GM19099 (cell line): ENCODE measurements around the gene OR7C1.
"Not testable (repeated sequence)": the region's sequence is repeated elsewhere in the genome, so short reads cannot be mapped to it uniquely, and the experiment has no call there.

Experiments
- POLR2A ChIP-seq: IDR thresholded peaks from 3 replicates; pipeline ENCODE4 v1.6.1; 2011; ENCODE audit warnings: low read depth; ENCODE audit not compliant: insufficient read length; ENCODE audit errors: extremely low read depth

The OR7C1 gene

DNA sequence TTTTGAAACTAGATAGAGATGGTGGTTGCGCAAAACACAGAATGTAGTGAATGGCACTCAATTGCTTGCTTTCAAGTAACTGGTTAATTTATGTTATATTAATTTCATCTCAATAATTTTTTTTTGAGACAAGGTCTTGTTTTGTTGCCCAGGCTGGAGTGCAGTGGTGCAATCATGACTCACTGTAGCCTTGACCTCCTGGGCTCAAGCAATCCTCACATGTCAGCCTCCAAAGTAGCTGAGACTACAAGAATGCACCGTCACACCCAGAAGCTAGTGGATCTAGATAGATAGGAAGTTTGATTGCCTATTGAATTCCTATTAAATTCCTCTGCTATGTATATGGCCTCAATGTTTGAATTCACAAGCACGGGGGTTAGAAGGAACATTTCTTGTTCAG lies 30.2 kb downstream of the OR7C1 start:
- no peak for TF ChIP-seq POLR2A

DNA sequence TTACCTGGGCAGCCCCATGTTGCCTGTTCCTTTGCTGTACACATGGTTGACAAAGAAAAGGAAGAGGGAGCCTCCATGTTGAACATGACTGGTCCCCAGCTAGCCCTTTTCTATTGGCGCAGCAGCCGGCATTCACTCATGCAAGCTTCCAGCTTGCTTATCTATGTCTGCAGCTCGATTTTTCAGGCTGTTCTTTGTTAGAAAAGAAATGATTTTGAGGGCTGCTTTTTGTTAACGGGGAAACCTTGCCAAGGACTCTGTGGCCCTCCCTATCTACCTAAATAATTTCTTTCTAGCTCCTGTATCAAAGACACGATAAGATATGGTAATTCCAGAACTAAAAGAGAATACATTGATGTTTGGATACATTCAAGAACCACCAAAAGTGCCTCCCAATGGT lies 36.2 kb downstream of the OR7C1 start:
- TF ChIP-seq POLR2A: no peak

DNA sequence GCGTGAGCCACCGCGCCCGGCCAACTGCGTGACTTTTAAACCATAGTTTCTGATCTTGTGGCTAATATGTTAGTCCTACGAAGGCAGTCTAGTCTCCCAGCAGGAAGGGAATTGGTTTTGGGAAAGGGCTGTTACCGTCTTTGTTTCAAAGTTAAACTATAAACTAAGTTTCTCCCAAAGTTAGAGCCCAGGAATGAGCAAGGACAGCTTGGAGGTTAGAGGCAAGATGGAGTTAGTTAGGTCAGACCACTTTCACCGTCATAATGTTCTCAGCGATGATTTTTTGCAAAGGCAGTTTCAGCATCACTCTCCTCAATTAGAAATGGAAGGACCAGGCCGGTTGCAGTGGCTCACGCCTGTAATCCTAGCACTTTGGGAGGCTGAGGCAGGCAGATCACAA lies 39.0 kb downstream of the OR7C1 start:
- no peak for TF ChIP-seq POLR2A

DNA sequence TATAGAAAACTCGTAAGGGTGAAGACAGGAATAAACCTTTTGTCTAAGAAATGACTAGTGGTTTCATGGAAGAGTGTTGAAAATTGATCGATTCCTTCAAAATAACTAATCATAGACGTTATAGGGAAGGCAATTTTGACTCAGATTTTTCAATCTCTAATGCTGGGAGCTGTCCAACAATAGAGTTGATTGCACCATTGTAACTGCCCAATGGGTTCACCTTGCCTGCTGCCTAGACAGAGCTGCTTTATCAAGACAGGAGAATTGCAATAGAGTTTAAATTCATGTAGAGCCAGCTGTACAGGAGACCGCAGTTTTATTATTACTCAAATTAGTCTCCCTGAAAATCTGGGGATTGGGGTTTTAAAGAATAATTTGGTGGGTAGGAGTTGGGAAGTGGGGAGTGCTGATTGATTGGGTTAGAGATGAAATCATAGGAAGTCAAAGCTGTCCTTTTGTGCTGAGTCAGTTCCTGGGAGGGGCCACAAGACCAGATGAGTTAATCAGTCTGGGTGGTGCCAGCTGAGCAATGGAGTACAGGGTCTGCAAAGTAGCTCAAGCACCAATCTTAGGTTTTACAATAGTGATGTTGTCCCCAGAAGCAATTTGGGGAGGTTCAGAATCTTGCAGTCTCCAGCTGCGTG lies 39.8 kb downstream of the OR7C1 start:
- TF ChIP-seq POLR2A: no peak

DNA sequence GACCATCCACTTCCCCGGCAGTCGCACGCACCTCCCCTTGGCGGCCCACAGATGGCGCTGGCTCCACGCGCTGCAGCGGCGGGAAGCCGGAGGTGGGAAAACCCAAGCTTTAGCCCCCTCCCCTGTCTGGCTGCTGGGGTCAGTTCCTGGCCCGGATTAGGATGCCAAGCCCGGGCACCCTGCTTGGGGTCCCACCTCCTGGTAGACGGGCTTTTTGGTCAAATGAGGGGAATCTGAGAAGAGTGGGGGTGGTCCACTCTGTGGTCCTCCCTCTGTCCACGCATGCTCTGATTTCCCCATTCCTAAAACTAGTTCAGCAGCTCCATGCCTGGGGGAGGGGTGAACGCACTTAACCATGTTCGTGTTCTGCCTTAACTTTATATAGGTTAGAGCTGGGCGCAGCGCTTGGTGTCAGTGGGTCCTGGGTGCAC lies 48.5 kb downstream of the OR7C1 start:
- TF ChIP-seq POLR2A: no peak

DNA sequence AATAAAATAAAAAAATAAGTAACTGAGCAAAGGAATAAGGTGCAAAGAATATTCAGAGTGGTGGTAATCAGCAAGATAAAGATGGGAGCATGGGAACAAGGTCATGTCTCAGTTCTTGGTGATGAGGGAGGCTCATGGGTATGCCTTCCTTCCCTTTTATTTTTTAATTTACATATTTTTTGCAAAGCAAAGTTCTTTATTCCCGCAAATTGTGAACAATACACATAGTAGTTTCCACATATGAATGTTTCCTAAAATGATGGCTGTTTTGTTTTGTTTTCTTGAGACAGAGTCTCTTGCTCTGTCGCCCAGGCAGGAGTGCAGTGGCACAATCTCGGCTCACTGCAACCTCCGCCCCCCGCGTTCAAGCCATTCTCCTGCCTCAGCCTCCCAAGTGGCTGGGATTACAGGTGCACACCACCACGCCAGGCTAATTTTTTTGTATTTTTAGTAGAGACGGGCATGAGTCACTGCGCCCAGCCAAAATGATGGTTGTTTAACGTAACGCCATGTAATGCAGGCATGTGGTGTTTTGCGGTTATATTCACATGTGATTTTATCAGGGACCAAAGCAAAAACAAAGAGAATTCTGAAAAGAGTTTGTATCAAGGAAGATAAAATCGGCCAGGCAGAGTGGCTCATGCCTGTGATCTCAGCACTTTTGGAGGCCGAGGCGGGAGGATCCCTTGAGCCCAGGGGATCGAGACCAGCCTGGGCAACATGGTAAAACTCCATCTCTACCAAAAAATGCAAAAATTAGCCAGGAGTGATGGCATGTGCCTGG lies 52.2 kb downstream of the OR7C1 start:
- no peak for TF ChIP-seq POLR2A

DNA sequence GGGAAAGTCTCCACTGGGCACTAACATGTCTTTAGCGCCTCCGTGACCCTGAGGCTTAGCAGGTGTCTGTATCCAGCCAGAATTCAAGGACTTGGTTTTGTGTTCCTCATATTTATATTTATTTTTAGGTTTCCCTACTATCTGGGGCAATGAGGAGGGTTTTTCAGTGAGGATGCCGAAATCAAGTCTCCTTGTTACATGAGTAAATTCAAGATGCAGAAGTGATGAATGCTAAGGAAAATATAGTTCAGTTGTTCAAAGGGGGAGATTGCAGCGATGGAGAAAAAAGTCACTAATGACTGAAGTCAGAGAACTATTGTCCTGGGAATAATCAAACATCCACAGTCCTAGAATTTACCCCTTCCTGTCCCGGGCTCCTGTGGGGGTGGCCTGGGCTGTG lies 55.8 kb downstream of the OR7C1 start:
- no peak for TF ChIP-seq POLR2A

DNA sequence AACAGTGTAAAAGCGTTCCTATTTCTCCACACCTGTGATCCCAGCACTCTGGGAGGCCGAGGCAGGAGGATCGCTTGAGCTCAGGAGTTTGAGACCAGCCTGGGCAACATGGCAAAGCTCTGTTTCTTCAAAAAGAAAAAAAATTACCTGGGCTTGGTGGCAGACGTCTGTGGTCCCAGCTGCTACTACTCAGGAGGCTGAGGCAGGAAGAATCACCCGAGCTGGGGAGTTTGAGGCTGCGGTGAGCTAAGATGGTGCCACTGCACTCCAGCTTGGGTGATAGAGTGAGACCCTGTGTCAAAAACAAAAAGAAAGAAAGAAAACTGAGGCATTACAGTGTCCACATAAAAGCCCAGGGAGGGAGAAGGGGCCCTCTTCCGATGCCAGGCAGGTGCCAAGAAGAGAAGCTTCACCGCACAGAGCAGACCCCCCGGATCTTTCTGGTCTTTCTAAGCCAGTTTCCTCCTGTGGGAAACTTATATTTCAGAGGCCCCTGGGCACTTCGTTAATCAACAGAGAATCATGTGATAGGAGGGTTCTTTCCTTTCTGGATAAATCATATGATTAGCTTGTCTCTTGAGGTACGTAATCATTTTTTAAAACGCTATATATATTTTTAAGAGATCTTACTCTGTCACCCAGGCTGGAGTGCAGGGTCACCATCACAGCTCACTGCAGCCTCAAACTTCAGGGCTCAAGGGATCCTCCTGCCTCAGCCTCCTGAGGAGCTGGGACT lies 56.7 kb downstream of the OR7C1 start, which contains the start of gene ADGRE2:
Gene ADGRE2, minus strand, starts transcription at position 451 of the 736 bp plus-strand sequence. CDS start 1,804 bp downstream, outside the sequence.
- not testable (repeated sequence) for TF ChIP-seq POLR2A

DNA sequence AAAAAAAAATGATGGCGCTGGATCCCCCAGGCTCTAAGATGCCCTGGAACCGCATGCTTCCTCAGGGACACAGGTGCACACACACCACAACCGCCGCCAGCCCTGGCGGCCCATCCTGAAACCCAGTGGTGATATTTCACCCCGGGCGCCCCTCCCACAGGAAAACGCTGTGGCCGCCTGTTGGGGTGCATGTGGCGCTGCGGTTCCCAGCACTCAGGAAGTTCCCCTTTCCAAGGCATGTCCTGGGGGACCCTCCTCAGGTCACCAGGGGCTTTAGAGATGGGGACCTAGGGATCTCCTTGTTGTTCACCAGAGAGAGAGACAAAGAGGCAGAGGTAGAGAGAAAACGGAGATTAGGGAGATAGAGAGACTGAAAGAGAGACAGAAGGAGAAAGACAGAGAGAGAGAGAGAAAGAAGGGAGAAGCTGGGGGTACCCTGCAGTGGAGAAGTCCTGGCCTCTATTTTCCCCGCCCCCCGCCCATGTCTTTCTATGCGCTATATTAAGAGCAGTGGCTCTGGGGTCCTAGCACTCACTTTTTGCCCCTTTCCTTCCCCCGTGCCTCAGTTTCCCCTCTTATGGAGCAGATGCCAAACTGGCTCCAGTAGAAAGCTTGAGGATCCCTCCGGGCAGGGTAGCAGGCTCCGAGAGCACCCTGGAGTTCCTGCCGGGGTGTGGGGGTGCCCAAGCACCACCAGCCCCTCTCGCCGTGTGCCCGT lies 59.0 kb downstream of the OR7C1 start:
- TF ChIP-seq POLR2A: no peak

DNA sequence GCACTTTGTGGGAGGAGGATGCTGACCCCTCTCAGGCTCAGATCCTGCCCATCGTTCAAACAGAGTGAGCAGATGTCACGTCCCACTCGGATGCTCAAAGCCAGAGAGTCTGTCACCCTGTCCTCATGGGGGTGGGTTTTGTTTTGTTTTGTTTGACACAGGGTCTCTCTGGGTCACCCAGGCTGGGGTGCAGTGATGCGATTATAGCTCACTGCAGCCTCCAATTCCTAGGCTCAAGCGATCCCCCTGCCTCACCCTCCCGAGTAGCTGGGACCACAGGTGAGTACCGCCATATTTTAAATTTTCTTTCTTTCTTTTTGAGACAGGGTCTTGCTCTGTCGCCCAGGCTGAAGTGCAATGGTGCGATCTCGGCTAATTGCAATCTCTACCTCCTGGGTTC lies 60.6 kb downstream of the OR7C1 start:
- no peak for TF ChIP-seq POLR2A

DNA sequence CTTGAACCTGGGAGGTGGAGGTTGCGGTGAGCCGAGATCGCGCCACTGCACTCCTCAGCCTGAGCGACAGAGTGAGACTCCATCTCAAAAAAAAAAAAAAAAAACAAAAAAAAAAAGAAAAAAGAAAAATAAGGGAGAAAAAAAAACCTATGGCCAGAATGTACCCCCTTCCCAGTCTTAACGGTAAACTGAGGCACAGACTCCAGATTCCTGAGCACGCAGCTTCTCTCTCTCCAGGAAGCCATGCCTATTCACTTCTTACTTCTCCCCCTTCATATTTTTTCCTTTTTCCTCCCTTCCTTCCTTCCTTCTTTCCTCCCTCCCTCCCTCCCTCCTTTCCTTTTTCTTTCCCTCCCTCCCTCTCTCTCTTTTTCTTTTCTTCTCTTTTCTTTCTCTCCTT lies 62.0 kb downstream of the OR7C1 start:
- TF ChIP-seq POLR2A: no peak

DNA sequence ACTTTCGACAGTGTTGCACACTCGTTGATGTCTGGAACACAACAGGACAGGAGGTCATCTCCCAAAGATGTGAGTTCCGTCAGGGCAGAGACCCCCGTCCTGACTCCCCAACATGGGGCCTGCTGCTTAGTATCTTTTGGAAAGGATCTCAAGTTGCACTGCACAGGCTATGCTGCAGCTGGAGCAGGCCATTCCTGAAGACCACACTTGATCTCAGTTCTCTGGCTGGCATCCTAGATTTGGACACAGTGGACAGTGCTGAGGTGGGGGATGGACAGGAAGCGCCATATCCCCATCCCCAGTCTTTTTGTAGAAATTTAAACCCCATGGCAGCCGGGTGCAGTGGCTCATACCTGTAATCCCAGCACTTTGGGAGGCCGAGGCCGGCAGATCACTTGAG lies 62.5 kb downstream of the OR7C1 start:
- no peak for TF ChIP-seq POLR2A

DNA sequence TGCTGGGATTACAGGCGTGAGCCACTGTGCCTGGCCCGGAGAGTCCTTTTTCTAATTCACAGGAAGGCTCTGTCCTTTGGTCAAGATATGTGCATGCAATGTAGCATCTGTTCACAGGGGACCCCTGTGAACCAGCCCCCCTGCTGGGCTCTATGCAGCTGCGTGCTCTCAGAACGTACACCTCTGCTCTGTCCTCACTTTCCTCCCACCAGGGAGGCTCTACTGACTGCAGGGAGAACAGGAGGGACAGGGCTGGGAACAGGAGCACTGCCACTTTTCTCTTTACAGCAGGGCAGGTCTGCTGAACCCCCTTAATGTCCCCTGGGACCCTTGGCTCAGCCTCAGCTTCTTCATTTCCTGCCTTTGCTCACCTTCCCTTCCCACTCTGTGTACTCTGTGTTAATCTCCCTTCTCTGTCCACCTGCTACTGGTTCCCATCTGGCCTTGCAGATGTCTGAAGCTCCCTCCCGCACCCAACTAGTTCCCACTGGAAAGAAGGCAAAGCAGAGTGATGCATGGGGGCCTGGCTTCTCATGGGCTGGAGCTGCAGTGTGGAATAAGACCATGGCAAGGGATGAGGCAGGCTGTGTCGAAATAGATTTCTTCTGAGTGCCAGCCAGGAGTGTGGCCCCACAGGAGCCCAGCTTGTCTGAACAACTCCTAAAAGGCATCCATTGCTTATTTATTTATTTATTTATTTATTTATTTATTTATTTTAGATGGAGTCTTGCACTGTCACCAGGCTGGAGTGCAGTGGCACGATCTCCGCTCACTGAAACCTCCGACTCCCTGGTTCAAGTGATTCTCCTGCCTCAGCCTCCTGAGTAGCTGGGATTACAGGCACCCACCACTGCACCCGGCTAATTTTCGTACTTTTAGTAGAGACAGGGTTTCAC lies 63.8 kb downstream of the OR7C1 start:
- TF ChIP-seq POLR2A: no peak

DNA sequence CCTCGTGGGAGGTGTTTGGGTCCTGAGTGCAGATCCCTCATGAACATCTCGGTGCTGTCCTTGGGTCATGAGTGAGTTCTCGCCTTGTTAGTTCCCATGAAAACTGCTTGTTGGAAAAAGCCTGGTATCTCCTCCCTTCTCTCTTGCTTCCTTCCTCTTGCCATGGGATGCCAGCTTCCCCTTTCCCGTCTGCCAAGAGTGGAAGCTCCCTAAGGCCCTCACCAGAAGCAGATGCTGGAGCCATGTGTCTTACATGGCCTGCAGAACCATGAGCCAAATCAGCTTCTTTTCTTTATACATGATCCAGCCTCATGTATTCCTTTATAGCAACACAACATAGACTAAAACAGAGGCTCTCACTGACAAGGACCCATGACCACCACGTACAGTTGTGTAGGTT lies 64.8 kb downstream of the OR7C1 start:
- no peak for TF ChIP-seq POLR2A

DNA sequence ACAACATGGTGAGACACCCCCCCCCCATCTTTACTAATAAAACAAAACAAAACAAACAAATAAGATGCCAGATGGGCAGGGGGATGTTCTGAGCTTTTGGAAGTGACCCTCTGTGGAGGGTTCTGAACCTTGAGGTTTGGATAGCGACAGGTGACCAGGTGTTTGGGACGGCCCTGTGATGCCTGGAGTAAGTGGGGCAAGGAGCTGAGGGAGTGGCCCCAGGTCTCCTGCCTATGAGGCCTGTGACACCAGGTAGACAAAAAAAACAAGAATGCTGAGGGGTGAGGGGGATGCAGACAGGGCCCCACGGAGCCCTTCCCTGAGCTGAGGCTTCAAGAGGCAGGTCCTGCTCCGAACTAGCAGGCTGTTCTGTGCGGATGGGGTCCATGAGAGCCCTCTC lies 65.8 kb downstream of the OR7C1 start:
- no peak for TF ChIP-seq POLR2A

DNA sequence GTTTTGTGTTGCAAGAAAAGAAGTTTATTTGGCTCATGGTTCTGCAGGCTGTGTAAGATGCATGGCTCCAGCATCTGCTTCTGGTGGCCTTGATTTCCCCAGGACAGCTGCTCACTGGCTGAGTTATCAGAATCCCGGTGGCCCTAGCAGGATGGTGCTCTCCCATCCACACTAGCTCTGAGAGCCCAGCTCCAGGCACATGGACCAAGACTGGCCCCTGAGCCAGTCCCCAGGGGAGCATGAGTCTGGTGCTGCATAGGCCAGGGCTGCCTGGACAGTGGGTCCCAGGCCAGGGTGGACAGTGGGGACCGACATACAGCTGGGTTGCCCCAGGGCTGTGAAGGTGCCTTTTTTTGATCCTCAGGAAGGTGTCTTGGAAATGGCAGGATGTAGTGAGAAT lies 67.0 kb downstream of the OR7C1 start:
- TF ChIP-seq POLR2A: no peak
